ENCODE measurements around the gene IL1R1.

Gene IL1R1

DNA sequence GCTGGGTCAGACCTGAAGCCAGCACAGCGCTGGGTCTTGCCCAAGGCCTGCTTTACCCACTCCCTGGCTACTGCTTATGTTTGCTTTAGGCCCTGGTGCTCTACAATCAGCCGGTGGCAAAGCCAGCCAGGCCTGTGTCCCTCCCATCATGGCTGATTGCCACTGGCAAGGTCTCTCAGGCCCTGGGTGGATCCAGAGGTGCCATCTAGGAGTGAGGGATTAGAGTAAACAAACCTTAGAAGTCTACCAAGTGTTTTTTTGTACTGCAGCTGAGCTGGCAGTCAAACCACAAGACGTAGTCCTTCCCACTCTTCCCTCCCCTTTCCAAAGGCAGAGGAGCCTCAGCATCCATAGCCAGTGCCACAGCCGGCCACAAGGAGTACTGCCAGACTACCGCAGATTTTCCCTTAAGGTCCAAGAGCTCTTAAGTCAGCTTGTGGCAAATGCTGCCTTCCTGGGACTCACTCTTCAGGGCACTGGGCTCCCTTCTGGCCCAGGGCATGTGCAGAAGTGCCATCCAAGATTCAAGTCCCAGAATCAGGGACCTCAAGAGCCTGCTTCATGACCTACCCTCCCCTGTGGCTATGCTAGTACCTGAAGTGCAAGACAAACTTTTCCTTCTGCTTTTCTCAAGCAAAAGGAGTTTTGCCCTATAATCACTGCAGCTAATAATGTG, 64.3 kb downstream of the IL1R1 start:
- DNase-seq (ENCODE audit: low spot score) = no peak

- DNase-seq (ENCODE audit: low spot score) = no peak
Observed at GRCh38 chr2:102208774-102209173, 66.2 kb downstream of the IL1R1 start.

DNA sequence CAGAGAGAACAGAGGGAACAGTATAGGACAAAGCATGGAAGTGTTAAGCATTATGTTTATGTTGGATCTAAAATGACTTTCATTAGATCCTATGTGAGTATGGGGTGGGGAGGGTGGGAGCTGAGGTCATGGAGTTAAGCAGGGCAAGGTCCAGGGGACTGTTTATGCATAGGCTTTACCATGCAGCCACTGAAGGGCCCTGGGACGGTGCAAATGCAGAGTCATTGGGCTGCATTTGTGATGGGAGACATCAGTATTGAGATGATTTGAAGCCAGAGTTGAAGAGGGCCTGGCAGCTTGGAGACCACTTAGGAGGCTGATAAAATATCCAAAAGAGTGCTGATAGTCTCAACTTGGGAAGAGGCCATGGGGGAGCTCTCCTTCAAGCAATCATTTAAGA, 66.9 kb downstream of the IL1R1 start:
- DNase-seq (ENCODE audit: low spot score) = no peak

DNA sequence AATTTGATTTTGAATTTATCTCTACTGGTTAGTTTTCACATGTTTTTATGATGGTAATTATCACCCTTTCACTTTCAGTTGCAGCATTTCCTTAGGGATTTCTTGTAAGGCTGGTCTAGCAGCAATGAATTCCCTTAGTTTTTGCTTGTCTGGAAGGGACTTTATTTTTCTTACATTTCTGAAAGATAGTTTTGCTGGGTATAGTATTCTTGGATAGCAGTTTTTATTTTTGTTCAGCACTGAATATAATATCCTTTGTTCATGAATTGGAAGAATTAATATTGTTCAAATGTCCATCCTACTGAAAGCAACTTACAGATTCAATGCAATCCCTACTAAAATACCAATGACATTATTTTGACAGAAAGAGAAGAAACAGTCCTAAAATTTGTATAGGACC, 74.5 kb downstream of the IL1R1 start:
- DNase-seq (ENCODE audit: low spot score) = no peak

DNA sequence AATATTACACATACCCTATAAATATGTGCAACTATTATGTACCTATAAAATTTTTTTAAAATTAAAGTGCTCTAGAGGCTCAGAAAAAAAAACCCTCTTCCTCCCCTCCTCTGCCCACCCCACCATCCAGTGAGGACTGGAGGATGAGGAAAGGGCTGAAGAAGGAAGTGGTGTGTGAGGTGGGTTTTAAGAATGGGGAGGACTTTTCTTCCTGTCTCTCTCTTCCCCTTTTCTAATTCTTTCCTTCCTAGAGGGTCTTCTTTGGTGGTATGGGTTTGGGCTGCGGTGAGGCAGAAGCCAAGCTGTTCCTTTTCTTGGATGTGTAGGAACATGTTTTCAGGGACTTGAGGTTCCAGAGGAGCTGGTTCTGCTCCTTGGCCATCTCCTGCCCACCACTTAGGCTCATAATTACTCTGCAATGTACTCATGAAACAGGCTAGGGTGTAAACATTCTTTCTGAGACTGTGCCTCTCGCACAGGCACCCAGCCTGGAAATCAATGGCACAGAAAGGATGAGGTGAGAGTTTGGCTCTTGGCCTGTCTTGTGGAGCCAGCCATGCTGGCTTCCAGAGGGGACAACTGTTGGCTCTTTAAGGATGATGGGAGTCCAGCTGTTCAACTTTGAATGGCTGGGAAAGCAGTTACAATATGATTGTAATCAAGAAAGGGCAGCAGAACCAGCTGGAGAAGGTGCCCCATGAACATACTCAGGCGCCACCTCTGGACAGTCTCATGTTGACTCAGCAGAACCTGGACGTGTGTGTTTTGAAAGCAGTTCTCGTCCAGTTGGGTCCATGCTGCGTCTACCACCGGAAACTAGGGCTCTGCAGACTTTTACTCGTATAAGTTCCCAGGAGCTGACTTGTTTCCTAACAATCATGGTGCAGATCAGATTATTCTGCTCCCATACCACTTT, 82.5 kb downstream of the IL1R1 start:
- no peak for DNase-seq (ENCODE audit: low spot score)

DNA sequence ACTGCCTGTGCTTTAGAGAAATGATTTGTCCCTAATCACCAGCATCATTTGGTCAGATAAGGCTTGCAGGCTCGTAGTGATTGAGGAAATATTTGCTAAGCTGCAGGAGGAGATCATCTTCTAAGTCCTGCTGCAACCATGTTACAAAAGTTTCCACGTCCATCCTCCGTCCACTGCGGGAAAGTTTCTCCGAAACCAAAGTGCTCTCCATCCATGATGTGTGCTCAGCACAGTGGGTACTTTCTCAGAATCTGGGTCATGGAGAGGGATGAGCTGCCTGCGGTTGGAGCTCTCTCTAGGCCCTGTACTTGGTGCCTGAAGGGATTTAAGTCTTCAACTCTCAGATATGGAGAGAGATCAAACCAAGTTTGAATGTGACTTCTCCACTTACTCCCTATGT, 83.6 kb downstream of the IL1R1 start:
- no peak for DNase-seq (ENCODE audit: low spot score)

DNA sequence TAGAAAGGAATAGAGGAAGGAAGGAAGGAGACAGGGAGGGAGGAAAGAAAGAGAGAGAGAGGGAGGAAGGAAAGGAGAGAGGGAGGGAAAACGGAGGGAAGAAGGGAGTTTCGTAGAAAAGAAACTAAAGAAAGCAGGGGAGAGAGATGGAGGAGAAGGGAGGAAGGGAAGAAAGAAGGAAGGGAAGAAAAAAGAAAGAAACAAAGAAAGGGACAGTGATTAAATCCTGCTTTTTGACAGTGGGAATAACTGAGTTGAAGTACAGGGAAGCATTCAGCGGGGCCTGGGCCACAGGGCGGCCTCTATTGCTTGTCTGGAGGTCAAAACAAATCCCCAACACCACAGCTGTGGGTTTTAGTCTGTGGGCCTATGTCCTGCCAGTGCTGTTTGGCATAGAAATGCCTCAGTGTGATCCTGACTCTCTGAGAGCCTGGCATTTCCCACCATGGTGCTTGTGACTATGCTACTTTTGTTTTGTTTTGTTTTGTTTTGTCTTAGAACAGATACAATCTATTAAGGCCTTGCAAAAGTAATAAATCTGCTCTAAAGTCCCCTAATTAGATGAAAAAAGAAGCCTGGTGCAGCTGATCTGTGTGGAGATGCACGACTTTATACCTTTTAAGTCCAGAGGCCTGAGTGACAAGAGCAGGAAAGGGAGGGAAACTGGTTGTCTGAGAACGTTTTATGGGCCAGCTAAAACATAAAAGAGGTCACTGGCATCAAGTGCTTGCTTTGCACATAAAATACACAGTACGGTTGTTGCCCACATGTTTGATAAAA, 84.3 kb downstream of the IL1R1 start:
- no peak for DNase-seq (ENCODE audit: low spot score)

GRCh38 chr2:102229141-102229769, 86.7 kb downstream of the IL1R1 start:
- no peak for DNase-seq (ENCODE audit: low spot score)

All from CD4-positive, alpha-beta T cell treated with Interleukin-6 at 100 ng/mL for 8 hours (primary cell).